DND-41 (cell line): ENCODE data around the gene U2AF1L4.

ENCODE experiments used
- ATAC-seq: fragments of 200-7000 bp; cut with Tn5 transposase; 3 replicates; pipeline ENCODE4 v1.9.1; 2021; ENCODE audit warnings: low read depth; ENCODE audit not compliant: insufficient read depth
- DNase-seq: peaks from one replicate; pipeline ENCODE4 v3.0.0-alpha.2; 2020
- H2AFZ ChIP-seq: 2 replicates; pipeline ENCODE4 v1.6.0; 2012; ENCODE audit warnings: low read depth, low read length
- H3K27ac ChIP-seq: 2 replicates; pipeline ENCODE4 v1.5.1; 2012; ENCODE audit warnings: low read length, inconsistent platforms
- H3K27me3 ChIP-seq: fragments of 200-600 bp; sonication (generic); 2 replicates; pipeline ENCODE4 v1.6.0; 2012; ENCODE audit warnings: low read length, mild to moderate bottlenecking, inconsistent platforms; ENCODE audit not compliant: insufficient read depth, poor library complexity
- H3K36me3 ChIP-seq: 2 replicates; pipeline ENCODE4 v1.5.1; 2012; ENCODE audit warnings: low read length, inconsistent platforms; ENCODE audit not compliant: insufficient read depth
- H3K4me1 ChIP-seq: 2 replicates; pipeline ENCODE4 v1.5.1; 2012; ENCODE audit warnings: mild to moderate bottlenecking, low read length; ENCODE audit not compliant: insufficient read depth
- H3K4me2 ChIP-seq: 2 replicates; pipeline ENCODE4 v1.6.0; 2012; ENCODE audit warnings: mild to moderate bottlenecking, moderate library complexity, low read length, inconsistent platforms; ENCODE audit not compliant: insufficient read depth
- H3K4me3 ChIP-seq, 2 experiments: fragments of 200-600 bp in 1 of 2; shearing (Covaris generic) in 1 of 2; 2 replicates each; pipeline ENCODE4 v1.5.1; 2012 to 2016; ENCODE audit warnings: inconsistent platforms in 2 of 2, low read length in 2 of 2, mild to moderate bottlenecking in 2 of 2, low read depth in 1 of 2, moderate library complexity in 1 of 2
- H3K79me2 ChIP-seq: 2 replicates; pipeline ENCODE4 v1.6.0; 2012; ENCODE audit warnings: low read length, inconsistent platforms; ENCODE audit not compliant: insufficient read depth
- H3K9ac ChIP-seq: 2 replicates; pipeline ENCODE4 v1.6.0; 2012; ENCODE audit warnings: low read depth, mild to moderate bottlenecking, inconsistent platforms, low read length, moderate library complexity
- H3K9me3 ChIP-seq: 2 replicates; pipeline ENCODE4 v1.5.1; 2012; ENCODE audit warnings: low read length, moderate library complexity, mild to moderate bottlenecking, inconsistent platforms; ENCODE audit not compliant: insufficient read depth, severe bottlenecking
- H4K20me1 ChIP-seq: 2 replicates; pipeline ENCODE4 v1.6.0; 2012; ENCODE audit warnings: low read length; ENCODE audit not compliant: insufficient read depth
- CTCF ChIP-seq: IDR thresholded peaks from 2 replicates; pipeline ENCODE4 v1.5.1; 2012; ENCODE audit warnings: borderline replicate concordance, low read length, moderate library complexity, mild to moderate bottlenecking; ENCODE audit not compliant: poor library complexity, severe bottlenecking; ENCODE audit errors: extremely low read depth
- EZH2 ChIP-seq: IDR thresholded peaks from 3 replicates; pipeline ENCODE4 v1.6.1; 2012; ENCODE audit warnings: borderline replicate concordance, low read depth, mild to moderate bottlenecking, moderate library complexity, low read length, inconsistent platforms; ENCODE audit not compliant: severe bottlenecking

The U2AF1L4 gene

GRCh38 chr19:35710784-35711723 is 34.2 kb downstream of the U2AF1L4 start:
- Histone ChIP-seq H3K27me3 (peaks cover 6% of the 10 kb centered on the region), H3K79me2 (peaks cover under 1% of the 10 kb centered on the region; the same call in 1 of the 2 replicates), H3K27ac (no peak overlapping the region), H2AFZ (no peak overlapping the region), H3K9ac (no peak overlapping the region), H3K4me1 (peaks cover 5% of the 10 kb centered on the region), H4K20me1 (no peaks in the 10 kb centered on the region; the same call in 1 of the 2 replicates), H3K9me3 (no peaks in the 10 kb centered on the region), H3K4me3 (no peak overlapping the region), H3K36me3 (no peaks in the 10 kb centered on the region), H3K4me2 (no peak overlapping the region)
- ATAC-seq (no peak), DNase-seq (no peak)
- TF ChIP-seq CTCF (no peak), EZH2 (no peak)

- Histone ChIP-seq H3K27ac (no peak overlapping the region), H4K20me1 (no peaks in the 10 kb centered on the region; the same call in 1 of the 2 replicates), H3K4me1 (peaks cover under 1% of the 10 kb centered on the region; the same call in 1 of the 2 replicates), H3K36me3 (no peaks in the 10 kb centered on the region), H3K27me3 (peaks cover 6% of the 10 kb centered on the region), H3K9me3 (no peaks in the 10 kb centered on the region), H3K79me2 (no peaks in the 10 kb centered on the region), H3K4me3 (no peak overlapping the region), H2AFZ (no peak overlapping the region), H3K4me2 (no peak overlapping the region), H3K9ac (no peak overlapping the region)
- TF ChIP-seq CTCF (no peak), EZH2 (no peak)
- DNase-seq, result no peak
- ATAC-seq, result no peak
Measured at GRCh38 chr19:35708391-35708790, 36.8 kb downstream of the U2AF1L4 start.

- Histone ChIP-seq H3K27me3 (peaks cover 6% of the 10 kb centered on the region), H3K79me2 (no peaks in the 10 kb centered on the region), H3K4me1 (peaks cover 18% of the 10 kb centered on the region), H3K36me3 (no peaks in the 10 kb centered on the region), H3K4me3 (no peak within 1 kb of the TSS), H3K4me2 (peak within 1 kb of the TSS; percentile 78; the same call in 1 of the 2 replicates), H4K20me1 (no peaks in the 10 kb centered on the region), H3K27ac (no peak within 1 kb of the TSS), H2AFZ (no peak within 1 kb of the TSS), H3K9me3 (no peaks in the 10 kb centered on the region), H3K9ac (no peak within 1 kb of the TSS)
- ATAC-seq (no peak), DNase-seq (no peak)
- TF ChIP-seq CTCF (no peak), EZH2 (no peak)
Measured at GRCh38 chr19:35704218-35704617, 41.0 kb downstream of the U2AF1L4 start, which contains the start of gene ZBTB32. Gene ZBTB32, plus strand, starts transcription at chr19:35704558. Its CDS starts 10,069 bp downstream, at chr19:35714627.
